ENCODE data around the gene E4F1. TPM values are rescaled to one million over a fixed set of nuclear protein-coding genes. Genes with fewer than 3 reads are reported as not detected.
A peak's percentile ranks its signal among the peaks of the same experiment; 100 is the strongest.

Gene E4F1
- total and polyA plus RNA-seq, 9 of the 15 experiments (the other 6 are each of a cell fraction or from before 2014, with no cell fraction given), result 0.48 to 94.9 (median 20.4) TPM

- TF ChIP-seq ZBTB2 (IDR thresholded peaks at IDR 0.05) (peak; percentile 96), TCF7L2 (IDR thresholded peaks at IDR 0.05; ENCODE audit: low read depth, low read length) (peak; percentile 89), ZNF75A (CRISPR knock-in tag; IDR thresholded peaks at IDR 0.05) (no peak), L3MBTL2 (IDR thresholded peaks at IDR 0.05) (peak; percentile 93), XRCC5 (IDR thresholded peaks at IDR 0.05; ENCODE audit: low read depth, low read length) (0 out of 2 replicates have a peak, but pooled peaks have one; percentile 50), KAT7 (CRISPR knock-in tag; IDR thresholded peaks at IDR 0.05; ENCODE audit: borderline replicate concordance) (peak; percentile 68; the same call in 1 of the 2 replicates), ZKSCAN8 (CRISPR knock-in tag; IDR thresholded peaks at IDR 0.05) (no peak)
Observed at GRCh38 chr16:2205104-2205966, 18.1 kb upstream of the E4F1 start, which contains the start of gene MLST8 (continued).

- Histone ChIP-seq H3K4me2 (ENCODE audit: insufficient read depth, low read length) (peak overlapping the region; percentile 92), H3K4me1 (replicated peaks in 1 of 2; ENCODE audit: control insufficient read depth in 2 of 2, insufficient read depth in 2 of 2, low read length in 2 of 2) (peaks cover 19 to 67% of the 10 kb centered on the region in 2 experiments), H4K20me1 (replicated peaks; ENCODE audit: control insufficient read depth, insufficient read depth, low read length) (peaks cover 7% of the 10 kb centered on the region), H3K27me3 (ENCODE audit: control insufficient read depth in 2 of 2, insufficient read depth in 2 of 2, low read length in 2 of 2) (no peaks in the 10 kb centered on the region), H2AFZ (ENCODE audit: low read depth, low read length) (peak overlapping the region; percentile 100), H3K9me1 (ENCODE audit: control insufficient read depth, insufficient read depth, low read length) (no peaks in the 10 kb centered on the region), H3K79me2 (ENCODE audit: control insufficient read depth, insufficient read depth, low read length) (peaks cover 42% of the 10 kb centered on the region), H3K9me3 (replicated peaks; ENCODE audit: control insufficient read depth, insufficient read depth, low read depth, low read length) (no peaks in the 10 kb centered on the region), H3K9ac (ENCODE audit: insufficient read depth in 1 of 2, low read depth in 2 of 2, low read length in 2 of 2) (peak overlapping the region; percentile 92 to 96), H3K36me3 (ENCODE audit: control insufficient read depth, insufficient read depth, low read length) (peaks cover 39% of the 10 kb centered on the region; the same call in 1 of the 3 replicates), H3K27ac (ENCODE audit: extremely low read depth, low read depth, low read length) (peak overlapping the region; percentile 93), H3K4me3 (peak overlapping the region; percentile 84)
- ATAC-seq, result peak; percentile 35
- ChIA-PET POLR2A (interaction anchor here (0.6 to 1.4 kb wide), 6 partner anchors 8 to 50 kb away, joined by 3 to 7 read pairs (median 6); partner anchors contain the start of genes ECI1, PGP and TRAF7), CTCF (ENCODE audit: low intra/inter-chr PET ratio) (no interaction called here)
- DNase-seq (ENCODE audit: extremely low read depth in 1 of 4, low spot score in 3 of 4), result no peak
- intact Hi-C loops (cut with micrococcal nuclease) (no loop called here), in situ Hi-C loops (cut with MboI) (no loop called here)
- FAIRE-seq, result peak; percentile 84
- 6% methylated on average over 15 of the region's 16 CpGs for WGBS (ENCODE audit: insufficient coverage, low coverage, missing lambda C conversion rate)
- BruUV-seq (replicated peaks), result no TSS peak
- TF ChIP-seq MECOM (CRISPR knock-in tag; IDR thresholded peaks at IDR 0.05), result peak; percentile 43; the same call in 1 of the 2 replicates
- TF ChIP-seq ZFP36 (IDR thresholded peaks at IDR 0.05; ENCODE audit: low read depth, low read length, partially characterized antibody), result no peak
- TF ChIP-seq CBFB (CRISPR knock-in tag; IDR thresholded peaks at IDR 0.05), result peak; percentile 77
- no peak for TF ChIP-seq PCBP1 (IDR thresholded peaks at IDR 0.05; ENCODE audit: low read depth, low read length, poor library complexity, severe bottlenecking)
- no peak for TF ChIP-seq BCOR (IDR thresholded peaks at IDR 0.05)
- peak; percentile 95 for TF ChIP-seq NR2C1 (IDR thresholded peaks at IDR 0.05)
- TF ChIP-seq NR2C1 (tag; IDR thresholded peaks at IDR 0.05), result peak; percentile 96
- TF ChIP-seq FOXP4 (CRISPR knock-in tag; IDR thresholded peaks at IDR 0.05; ENCODE audit: borderline replicate concordance), result peak; percentile 51; the same call in 1 of the 2 replicates
- no peak for TF ChIP-seq HINFP (tag; conservative IDR thresholded peaks at IDR 0.05; ENCODE audit: low read depth)
Observed at GRCh38 chr16:2205967-2206313, 17.5 kb upstream of the E4F1 start.

All from K562 (cell line).